COLO668 (cell line): ENCODE data around the gene TUBA3D.
"Not testable (repeated sequence)": the region's sequence is repeated elsewhere in the genome, so short reads cannot be mapped to it uniquely, and the experiment has no call there.

Experiments used
- DNase-seq: peaks from one replicate; lab custom pipeline; 2025; ENCODE audit not compliant: unreplicated experiment; lab: John Stamatoyannopoulos, UW

The TUBA3D gene

DNA sequence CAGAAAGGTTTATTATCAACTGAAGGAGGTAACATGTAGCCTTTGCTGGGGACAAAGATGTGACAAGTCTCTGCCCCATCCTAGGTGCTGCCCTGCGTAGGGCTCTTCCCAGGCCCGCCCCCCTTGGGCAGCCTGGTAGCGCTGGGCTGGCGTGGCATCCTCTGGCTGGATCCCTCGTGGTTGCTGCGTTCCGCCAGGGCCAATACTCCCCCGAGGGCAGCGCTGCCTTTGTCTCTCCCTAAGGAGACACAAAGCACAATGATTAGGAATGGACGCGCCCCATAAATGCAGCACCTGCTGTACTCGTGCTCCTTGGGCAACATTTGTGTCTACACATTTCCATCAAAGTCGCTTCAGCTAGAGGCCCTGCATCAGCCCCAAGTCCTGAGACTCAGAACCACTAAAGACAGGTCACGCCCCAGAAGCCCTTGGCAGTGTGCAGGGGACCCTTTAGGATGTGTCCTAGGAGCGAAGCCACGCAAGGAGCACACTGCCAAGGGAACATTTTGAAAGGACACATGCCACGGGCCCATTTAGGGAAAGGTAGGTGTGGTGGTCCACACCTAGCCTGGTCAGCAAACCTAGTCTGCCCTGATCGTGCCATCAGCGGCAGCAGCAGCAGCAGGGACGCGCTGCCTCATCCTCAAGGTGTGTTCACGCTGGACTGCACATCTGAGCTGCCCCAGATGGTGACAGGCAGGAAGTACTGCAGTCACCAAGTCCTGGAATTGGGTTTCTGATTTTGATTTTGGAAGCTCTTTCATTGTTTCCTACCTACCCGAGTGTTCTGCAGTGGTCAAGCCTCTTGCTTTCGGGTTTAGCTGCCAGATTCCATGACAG lies 8.3 kb downstream of the TUBA3D start:
- not testable (repeated sequence) for DNase-seq

DNA sequence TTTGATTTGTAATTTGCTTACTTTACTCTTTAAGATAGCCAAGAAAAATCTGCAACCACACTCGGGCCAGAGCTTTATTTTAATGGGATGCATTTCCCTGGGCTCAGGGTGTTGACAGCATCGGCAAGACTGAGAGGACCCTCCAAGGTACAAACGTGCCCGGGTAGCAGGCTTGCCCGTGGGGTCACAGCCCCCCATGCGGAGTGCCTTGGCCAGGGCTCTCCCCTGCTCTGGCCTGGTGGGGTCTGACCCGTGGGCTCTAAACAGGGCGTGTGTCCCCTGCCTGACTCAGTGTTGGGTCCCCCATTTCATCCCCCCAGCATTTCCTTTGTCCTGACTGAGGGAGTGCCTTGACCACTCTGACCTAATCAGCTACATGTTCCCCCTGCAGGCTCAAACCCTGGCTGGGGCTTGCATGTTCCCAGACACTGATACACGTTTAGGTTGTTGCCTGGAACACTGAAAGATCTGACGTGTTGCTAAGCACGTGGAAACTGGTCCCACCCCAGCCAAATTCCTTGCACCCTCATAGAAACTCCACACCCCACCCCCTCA lies 9.1 kb downstream of the TUBA3D start:
- DNase-seq = not testable (repeated sequence)

DNA sequence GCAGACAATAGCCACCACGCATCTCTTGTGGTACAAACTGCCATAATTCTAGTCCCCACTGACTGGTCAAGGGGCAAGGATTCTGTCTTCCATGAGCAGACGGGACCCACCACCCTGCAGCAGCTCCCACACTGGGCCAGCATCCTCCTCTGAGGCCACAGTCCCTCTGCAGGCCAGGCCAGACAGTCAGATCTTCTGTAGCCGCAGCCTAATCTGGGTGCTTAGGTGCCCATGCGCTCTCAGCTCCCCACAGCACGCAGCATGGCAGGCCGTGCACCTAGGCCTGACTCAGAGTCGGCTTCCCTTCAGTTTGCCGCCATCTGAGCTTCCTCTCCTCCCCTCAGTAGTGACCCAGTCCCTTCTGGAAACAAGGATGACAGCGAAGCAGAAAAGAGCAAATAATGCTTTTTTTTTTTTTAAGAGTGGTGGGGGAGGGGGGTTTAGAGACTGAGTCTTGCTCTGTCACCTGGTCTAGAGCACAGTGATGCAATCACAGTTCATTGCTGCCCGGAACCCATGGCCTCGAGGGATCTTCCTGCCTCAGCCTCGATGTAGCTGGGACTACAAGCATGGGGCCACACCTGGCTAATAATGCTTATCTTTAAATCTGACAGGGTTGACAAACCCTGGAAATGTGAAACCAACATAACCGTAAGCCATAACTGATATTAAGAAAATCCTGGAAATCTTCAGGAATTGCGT lies 10.4 kb downstream of the TUBA3D start:
- DNase-seq = not testable (repeated sequence)

DNA sequence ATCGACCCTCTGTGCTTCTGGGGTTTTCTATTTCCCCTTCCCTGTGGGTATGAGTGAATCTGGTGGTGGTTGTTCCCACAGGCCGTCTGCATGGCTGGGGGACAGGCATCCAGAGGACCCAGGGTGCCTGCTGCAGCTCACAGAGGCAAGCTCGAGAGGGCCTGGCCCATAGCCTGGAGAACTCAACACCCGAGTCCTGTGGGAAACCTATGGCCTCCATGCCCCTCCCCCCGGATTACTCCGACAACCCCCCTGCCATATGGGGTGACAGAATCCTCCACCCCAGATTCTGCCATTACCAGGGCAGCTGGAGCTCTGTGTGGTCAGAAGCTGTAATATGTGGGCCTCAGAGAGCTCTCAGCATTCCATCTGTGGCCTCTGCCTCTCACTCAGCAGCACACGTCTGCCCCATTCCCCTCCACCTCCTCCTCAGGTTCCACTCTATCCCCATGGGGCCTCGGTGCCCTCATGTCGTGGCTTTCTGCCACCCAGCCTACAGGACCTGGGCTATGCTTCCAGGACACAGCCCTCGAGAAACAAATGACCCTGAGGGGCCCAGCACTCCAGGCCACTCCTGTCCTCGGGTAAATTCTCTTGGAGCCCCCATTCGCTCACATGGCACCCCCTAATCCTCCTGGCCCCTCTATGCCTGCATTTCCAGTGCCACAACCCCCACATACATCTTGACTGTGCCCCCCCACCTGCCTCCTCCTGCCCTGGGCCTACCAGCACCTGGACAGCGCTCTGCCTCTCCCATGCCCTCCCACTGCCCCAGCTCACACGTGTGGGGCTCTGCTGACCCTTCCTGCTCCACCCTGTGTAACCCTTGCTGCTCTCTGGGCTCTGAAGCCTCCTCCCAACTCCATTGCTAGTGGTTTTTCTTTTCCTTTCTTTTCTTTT lies 12.6 kb downstream of the TUBA3D start:
- no peak for DNase-seq

DNA sequence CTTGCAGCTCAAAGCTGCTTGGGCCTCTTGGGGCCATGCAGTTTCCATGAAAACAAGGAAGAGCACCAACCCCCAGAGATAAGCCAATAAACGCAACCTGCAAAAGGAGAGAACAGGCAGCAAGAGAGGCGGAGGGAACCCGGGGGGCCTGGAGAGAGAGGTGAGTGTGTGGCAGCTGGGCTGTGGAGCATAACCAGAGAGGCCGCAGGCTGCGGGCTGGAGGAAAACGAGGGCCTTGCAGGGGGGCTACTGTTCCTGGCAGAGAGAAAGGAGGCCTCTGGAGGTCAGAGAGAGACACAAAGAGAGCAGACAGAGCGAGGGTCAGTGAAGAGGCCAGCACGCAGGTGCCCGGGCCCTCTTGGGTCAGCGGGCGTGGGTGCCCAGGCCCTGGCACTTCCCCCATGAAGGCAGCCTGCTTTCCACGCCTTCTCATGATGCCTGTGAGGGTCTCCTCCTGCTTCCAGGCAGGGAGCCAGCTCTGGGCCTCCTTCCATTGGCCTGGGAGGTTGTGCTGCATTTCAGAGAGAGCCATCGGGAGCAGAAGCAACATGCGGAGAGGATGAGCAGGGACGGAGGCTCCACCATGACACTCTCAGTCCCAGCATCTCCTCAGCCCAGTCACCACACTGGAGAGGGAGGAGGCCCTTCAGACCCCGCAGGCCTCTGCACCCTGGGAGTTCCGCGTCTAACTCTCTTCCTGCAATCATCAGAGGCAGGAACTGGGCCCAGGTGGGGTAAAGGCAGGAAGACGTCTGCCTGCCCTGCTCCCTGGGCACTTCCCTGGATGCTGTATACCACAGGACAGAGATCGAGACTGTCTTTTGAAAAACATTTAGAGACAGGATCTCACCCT lies 14.9 kb downstream of the TUBA3D start:
- peak; percentile 21 for DNase-seq

DNA sequence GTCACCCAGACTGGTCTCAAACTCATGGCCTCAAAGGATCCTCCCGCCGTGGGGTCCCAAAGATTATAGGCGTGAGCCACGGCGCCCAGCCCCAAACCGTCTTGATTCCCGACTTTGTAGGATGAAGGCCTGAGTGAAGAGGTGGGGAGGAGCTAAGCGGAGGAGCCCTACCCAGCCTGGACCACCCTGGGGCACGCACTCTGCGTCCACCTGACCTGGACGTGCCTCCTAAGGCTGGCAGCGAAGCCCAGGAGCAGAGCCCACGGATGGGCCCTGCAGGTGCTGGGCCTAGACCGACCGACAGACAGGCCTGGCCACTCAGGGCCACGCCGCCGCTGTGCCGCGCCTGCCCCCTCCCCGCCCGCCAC lies 15.5 kb downstream of the TUBA3D start:
- DNase-seq = not testable (repeated sequence)

DNA sequence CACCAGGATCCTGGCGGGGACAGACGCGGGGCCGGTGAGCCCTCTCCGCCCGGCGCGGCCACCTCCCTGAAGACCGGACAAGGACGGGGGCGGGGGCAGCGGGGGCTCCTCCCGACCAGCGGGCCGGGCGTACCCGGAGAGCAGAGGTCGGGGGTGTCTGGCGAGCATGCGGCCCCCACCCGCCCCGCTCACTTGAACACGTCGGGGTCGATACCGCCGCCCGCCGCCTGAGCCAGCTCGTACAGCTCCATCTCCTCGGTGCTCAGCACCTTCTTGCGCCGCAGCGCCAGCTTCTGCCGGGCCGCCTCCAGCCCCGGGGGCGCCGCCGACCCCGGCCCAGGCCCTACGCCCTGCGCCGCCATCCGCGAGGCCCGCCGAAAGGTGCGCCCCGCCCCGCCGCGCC lies 16.1 kb downstream of the TUBA3D start, which contains the start of gene MZT2A:
Gene MZT2A, minus strand, starts transcription at position 383 of the 403 bp plus-strand sequence. Its CDS starts 21 bp downstream, at position 362.
- DNase-seq = not testable (repeated sequence)

DNA sequence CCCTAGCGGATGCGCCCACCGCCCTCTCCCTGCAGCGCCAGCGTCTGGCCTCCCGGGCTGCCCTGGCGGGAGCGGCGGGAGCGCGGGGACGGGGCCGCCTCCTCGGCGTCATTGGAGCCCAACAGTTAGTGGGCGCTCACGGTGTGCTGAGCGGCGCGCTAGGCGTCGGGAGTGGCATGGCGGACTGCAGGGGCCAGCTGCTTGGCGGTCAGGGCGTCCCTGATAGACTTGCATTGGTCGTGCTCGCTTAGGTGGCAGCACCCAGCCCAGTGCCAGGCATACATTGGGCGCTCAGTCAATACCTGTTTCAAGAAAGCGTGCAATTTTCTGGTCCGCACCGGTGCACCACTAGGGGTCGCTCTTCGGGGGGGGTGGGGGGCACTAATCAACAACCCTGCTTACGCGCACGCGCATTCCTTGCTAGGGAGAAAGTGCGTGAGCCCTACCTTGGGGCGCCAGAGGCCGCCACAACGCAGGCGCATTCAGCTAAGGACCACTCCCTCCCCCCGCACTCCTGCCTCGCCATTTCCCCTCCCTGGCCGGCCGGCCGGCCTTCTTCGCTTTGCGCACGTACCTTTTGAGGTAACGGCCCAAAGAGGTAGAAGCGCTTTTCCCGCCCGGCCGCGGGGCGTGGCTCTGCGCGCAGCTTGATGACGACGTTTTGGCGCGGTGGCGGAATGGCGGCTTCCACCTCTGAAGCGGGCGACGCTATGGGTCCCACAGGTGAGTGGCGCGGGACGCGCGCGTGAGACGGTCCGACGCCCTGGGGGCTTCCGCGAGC lies 16.7 kb downstream of the TUBA3D start:
- DNase-seq = peak; percentile 95

DNA sequence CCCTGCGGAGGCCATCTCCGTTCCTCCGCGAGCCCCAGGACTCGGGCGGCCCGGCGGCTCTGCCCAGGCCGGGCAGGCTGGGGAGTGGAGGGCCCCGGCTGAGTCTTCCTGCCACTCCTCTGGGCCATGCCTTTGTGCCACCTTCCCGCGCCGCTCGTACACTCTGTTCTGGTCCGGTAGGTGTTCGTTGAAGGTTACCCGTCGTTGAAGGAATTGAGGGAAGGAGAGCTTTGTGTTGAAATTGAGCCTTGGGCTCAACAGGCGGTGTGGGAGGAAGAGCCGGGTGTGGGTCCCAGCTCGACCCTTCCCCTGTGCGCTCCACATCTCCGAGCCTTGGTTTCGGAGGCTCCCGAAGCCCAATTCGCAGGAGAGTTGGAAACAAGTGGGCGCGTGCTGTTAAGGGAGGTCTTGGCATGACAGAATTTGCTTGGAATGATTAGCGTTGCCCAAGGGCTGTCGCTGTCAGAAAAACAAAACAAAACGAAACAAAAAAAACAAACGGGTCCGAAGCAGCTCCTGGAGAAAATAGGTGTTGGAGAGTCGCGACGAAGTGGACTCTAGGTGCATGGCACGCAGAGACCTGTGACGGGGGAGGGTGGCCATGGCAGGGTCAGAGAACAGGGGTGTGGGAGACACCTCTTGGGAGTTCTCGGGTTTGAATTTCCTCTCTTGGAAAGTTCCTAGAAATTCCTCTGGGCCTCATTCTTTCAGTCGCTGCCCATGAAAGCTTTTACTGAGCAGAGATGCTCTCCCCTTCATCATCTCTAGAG lies 17.5 kb downstream of the TUBA3D start:
- no peak for DNase-seq

DNA sequence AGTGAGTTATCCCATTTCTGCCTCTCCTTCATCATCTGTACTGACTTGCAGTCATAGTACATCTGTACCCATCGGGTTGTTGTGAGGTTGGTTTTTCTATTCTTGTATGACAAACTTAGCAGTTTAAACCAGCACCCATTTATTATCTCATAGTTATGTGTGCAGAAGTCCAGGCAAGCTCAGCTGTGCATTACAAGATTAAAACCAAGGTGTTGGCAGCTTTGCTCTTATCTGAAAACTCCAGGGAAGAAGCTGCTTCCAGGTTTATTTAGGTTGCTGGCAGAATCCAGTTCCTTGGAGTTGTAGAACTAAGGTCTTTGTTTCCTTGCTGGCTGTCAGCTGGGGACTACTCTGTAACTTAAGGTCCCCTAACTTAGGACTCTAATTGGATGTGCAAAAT lies 19.6 kb downstream of the TUBA3D start:
- not testable (repeated sequence) for DNase-seq

DNA sequence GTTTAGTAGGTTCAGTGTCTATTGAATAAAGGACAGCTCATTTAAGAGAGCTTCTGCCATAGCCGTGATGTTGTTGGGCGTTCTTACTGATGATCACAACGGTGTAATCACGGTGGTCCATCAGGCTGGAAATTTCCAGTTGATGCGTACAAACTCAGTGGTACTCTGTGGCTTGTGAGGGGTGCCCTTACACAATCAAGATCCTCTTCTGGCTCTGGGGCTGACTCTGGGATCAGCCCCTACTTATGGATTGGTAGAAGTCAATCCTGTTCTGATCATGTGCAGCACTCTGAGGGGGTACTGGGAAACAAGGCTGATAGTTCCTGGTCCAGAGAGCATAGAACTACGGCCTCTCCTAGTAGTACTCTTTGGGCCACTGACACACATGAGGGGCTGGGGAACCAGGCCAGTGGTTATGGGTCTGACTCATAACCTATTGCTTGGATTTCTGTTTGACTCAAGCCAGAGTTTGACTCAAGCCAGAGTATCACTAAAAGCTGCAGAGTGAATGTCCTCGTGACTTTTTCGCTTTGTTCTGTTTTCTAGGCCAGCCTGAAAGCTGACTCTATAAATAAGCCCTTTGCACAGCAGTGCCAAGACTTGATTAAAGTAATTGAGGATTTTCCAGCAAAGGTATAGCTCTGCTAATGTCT lies 22.5 kb downstream of the TUBA3D start:
- DNase-seq = not testable (repeated sequence)

DNA sequence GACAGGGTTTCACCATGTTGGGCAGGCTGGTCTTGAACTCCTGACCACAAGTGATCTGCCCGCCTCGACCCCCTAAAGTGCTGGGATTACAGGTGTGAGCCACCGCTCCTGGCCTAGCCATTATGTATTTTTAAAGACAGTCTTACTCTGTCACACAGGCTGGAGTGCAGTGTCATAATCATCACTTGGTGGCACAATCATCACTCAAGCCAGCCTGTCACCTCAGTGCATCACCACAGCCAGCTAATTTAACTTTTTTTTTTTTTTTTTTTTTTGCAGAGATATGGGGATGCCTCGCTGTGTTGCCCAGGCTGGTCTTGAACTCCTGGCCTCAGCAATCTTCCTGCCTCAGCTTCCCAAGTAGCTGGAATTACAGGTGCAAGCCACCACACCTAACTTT lies 27.7 kb downstream of the TUBA3D start:
- not testable (repeated sequence) for DNase-seq

DNA sequence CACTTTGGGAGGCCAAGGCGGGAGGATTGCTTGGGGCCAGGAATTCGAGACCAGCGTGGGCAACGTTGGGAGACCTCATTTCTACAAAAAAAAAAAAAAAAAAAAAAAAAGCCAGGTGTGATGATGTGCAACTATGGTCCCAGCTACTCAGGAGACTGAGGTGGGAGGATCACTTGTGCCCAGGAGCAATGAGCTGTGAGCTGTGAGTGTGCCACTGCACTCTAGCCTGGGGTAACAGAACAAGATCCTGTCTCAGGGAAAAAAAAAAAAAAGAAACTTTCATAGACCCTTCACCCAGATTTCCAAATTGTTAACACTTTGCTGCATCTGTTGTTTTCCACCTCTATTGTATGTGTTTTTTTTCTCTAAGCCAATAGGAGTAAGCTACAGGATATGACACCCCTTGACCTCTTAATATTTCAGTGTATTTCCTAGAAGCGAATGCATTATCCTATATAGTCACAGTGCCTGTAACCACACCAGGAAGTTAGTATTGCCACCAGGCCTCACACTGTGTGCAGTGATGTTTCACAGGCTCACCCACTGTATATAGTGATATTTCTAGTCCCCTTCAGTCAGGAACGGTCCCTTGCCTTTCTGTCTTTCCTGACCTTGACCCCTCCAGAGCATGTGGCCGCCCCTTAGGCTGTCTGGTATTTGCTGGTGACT lies 28.3 kb downstream of the TUBA3D start:
- DNase-seq = not testable (repeated sequence)

DNA sequence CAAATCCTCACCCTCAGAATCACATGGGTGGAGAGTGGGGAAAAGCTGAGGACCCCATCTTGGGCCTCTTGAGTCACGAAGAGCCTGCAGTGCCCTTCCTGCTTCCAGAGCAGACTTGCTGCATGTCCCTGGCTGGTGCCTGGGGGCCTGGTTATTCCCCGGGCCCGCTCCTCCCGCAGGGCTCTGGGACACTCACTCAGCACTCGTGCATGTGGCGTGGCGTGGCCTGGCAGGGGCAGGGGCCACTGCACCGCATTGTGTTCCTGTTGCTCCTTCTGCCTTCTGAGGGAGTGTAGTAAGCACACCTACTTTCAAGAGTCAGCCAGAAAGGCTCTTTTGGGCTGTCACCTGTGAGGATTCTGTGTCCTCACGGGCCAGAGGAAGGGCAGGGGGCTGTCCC lies 33.7 kb downstream of the TUBA3D start:
- no peak for DNase-seq

DNA sequence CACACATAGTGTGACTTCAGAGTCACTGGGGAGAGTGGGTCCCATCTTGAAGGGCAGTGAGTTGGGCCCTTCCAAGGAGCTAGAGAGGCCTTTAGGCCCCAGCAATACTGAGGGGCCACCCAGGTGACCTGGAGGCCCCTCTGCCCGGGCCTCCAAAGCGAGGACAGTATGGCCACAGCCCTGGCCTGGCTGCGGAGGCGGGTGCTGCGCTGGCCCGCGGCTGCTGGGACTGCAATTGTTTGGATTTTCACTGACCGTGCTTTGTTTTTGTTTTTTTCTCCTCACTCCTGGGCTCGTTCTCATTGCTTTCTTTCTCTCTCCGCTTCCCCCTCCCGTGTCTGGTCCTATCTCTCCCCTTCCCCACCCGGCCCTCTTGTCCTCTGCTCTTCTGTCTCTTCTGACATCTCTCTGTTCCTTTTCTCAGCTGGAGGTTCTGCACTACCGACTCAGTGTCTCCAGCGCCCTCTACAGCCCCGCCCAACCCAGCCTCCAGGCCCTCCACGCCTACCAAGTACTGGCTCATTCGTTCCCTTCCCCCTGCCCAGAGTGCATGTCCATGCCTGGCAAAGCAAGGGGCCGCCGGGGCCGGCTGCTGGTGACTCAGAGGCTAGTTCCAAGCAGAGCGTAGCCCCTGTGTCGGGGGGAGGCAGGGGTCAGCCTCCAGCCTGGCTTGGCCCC lies 35.5 kb downstream of the TUBA3D start:
- not testable (repeated sequence) for DNase-seq

DNA sequence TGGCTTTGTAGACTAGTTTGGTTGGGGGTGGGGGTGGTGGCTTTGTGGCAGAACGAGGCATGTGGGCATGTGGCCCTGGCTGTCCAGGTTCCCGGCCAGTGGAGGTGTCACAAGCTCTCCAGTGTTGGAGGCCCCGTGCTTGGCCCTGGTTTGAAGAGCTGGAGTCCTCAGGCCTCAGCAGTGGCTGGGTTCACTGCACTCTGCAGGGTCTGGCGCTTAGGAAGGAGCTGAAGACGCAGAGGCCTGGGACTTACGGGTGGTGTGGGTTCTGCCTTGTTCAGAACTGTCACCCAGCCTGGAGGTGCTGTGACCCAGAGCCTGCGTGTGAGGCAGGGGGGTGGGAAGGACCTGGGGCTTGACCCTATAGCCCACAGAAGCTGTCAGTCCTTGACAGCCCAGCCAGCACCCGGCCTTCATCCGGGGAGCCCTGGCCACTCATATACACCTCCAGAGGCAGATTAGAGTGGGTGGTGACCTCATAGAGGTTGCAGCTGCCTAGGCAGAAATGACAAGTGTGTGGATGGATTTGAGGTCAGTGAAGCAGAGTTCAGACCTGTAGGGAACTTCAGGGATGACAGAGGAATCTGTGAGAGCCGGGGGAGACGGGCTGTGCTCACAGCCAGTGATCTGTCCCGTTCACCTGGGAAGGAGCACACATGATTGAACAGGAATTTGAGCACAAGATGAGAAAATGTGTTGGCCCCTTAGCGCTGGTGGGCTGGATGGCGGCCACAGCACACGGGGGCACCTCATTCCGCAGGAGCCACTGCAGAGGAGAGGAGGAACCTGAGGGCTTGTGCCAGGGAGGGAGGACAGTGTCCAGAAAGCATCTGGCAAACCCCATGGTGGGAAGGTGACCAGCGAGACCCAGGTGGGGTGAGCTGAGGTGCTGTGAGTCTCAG lies 36.3 kb downstream of the TUBA3D start:
- DNase-seq = not testable (repeated sequence)
